ENCODE measurements around the gene PGM2L1. TPM values are rescaled to one million over a fixed set of nuclear protein-coding genes. Genes with fewer than 3 reads are reported as not detected.

Gene PGM2L1
- total RNA-seq, 1 experiment from 2014 or later = 33.1 TPM

DNA sequence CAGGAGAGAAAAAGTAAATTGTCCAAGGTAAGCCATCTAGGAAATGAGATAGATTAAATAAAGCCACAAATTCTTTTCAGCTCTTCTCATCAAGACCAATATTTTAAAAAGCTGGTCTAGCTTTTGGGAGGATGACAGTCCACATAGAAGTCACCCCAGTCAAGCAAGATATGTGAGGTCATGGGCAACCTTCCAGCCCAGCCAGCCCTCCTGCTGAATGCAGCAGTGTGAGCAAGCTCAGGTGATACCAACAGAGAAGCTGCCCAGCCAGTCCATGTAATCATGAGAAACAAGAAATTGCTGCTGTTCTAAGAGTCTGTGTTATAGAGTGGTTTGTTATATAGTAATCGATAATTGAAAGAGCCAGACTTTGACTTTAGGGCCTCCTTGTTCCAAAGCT lies 40.4 kb upstream of the PGM2L1 start:
- peaks cover 13% of the 10 kb centered on the region for H3K4me1 ChIP-seq (ENCODE audit: control insufficient read depth, insufficient read depth, low read length)
- no peaks in the 10 kb centered on the region; the same call in 1 of the 2 replicates for H3K27me3 ChIP-seq (ENCODE audit: control insufficient read depth, insufficient read depth, low read length)
- H3K27ac ChIP-seq (ENCODE audit: low read length) = no peak overlapping the region
- in situ Hi-C loops (cut with HindIII; ENCODE audit: low pct_unique_long_range_greater_than_20kb, low sequenced_read_pairs) (no loop called here), intact Hi-C loops (cut with micrococcal nuclease; ENCODE audit: unreplicated experiment) (no loop called here)
- H3K4me3 ChIP-seq (ENCODE audit: low read depth in 2 of 2, low read length in 2 of 2) = no peak overlapping the region
- ChIA-PET CTCF (no interaction called here), POLR2A (no interaction called here)
- ATAC-seq (no peak), DNase-seq (ENCODE audit: low read depth, low spot score) (no peak)
- no peaks in the 10 kb centered on the region for H3K9me3 ChIP-seq (ENCODE audit: control insufficient read depth, insufficient read depth, low read depth, low read length)
- TF ChIP-seq POLR2AphosphoS5 (IDR thresholded peaks at IDR 0.05; ENCODE audit: low read depth, low read length) (no peak), TCF7L2 (IDR thresholded peaks at IDR 0.05; ENCODE audit: low read depth, low read length) (no peak), SIN3A (IDR thresholded peaks at IDR 0.05; ENCODE audit: borderline replicate concordance, insufficient read depth, low read depth, low read length) (no peak)
- TF ChIP-seq, protein P1, sequence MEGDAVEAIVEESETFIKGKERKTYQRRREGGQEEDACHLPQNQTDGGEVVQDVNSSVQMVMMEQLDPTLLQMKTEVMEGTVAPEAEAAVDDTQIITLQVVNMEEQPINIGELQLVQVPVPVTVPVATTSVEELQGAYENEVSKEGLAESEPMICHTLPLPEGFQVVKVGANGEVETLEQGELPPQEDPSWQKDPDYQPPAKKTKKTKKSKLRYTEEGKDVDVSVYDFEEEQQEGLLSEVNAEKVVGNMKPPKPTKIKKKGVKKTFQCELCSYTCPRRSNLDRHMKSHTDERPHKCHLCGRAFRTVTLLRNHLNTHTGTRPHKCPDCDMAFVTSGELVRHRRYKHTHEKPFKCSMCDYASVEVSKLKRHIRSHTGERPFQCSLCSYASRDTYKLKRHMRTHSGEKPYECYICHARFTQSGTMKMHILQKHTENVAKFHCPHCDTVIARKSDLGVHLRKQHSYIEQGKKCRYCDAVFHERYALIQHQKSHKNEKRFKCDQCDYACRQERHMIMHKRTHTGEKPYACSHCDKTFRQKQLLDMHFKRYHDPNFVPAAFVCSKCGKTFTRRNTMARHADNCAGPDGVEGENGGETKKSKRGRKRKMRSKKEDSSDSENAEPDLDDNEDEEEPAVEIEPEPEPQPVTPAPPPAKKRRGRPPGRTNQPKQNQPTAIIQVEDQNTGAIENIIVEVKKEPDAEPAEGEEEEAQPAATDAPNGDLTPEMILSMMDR (IDR thresholded peaks at IDR 0.05) = no peak
- no peaks in the 10 kb centered on the region for H3K36me3 ChIP-seq (ENCODE audit: control insufficient read depth, insufficient read depth, low read length)
- no TSS peak for BruUV-seq (replicated peaks)

DNA sequence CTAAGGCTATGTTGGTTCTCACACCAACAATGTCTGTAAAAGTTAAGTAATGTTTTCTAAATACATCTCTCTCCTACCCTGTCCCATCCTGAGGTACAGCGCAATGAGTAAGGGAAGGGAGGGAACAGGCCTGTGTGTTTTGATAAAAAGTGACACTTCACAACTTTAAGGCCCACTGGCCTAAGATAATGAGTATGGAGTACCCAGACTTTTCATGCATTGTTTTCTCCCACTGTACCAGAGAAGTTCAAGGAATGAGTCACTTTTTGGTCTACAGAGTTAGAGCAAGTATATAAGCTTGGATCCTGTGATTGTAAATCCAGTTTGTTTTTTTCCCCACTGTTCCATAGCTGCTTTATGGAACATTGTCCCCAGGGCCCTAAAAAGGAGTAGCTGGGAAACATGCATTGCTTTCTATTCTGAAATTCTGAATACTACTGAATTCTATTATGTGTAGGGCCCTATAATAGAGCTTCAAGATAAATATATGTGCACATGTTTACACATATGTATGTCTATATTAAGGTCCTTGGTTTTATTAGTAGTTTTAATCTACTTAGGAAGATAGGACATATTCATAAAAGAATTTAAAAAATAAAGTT lies 39.3 kb upstream of the PGM2L1 start:
- H3K27me3 ChIP-seq (ENCODE audit: control insufficient read depth, insufficient read depth, low read length) = no peaks in the 10 kb centered on the region; the same call in 1 of the 2 replicates
- ATAC-seq (no peak), DNase-seq (ENCODE audit: low read depth, low spot score) (no peak)
- H3K36me3 ChIP-seq (ENCODE audit: control insufficient read depth, insufficient read depth, low read length) = no peaks in the 10 kb centered on the region
- peaks cover 2% of the 10 kb centered on the region; the same call in 1 of the 2 replicates for H3K4me1 ChIP-seq (ENCODE audit: control insufficient read depth, insufficient read depth, low read length)
- no TSS peak for BruUV-seq (replicated peaks)
- H3K4me3 ChIP-seq (ENCODE audit: low read depth in 2 of 2, low read length in 2 of 2) = no peak overlapping the region
- ChIA-PET CTCF (interaction anchor here (1.1 kb wide), 1 partner anchor 48 kb away, joined by 3 read pairs; no protein-coding TSS in a partner anchor), POLR2A (interaction anchor here (0.5 to 0.6 kb wide), 3 partner anchors 29 to 1183 kb away, joined by 3 to 4 read pairs (median 3); partner anchors contain the start of gene PGM2L1)
- no peak overlapping the region for H3K27ac ChIP-seq (ENCODE audit: low read length)
- H3K9me3 ChIP-seq (ENCODE audit: control insufficient read depth, insufficient read depth, low read depth, low read length) = no peaks in the 10 kb centered on the region
- intact Hi-C loops (cut with micrococcal nuclease; ENCODE audit: unreplicated experiment) (no loop called here), in situ Hi-C loops (cut with HindIII; ENCODE audit: low pct_unique_long_range_greater_than_20kb, low sequenced_read_pairs) (no loop called here)
- TF ChIP-seq, protein P2, sequence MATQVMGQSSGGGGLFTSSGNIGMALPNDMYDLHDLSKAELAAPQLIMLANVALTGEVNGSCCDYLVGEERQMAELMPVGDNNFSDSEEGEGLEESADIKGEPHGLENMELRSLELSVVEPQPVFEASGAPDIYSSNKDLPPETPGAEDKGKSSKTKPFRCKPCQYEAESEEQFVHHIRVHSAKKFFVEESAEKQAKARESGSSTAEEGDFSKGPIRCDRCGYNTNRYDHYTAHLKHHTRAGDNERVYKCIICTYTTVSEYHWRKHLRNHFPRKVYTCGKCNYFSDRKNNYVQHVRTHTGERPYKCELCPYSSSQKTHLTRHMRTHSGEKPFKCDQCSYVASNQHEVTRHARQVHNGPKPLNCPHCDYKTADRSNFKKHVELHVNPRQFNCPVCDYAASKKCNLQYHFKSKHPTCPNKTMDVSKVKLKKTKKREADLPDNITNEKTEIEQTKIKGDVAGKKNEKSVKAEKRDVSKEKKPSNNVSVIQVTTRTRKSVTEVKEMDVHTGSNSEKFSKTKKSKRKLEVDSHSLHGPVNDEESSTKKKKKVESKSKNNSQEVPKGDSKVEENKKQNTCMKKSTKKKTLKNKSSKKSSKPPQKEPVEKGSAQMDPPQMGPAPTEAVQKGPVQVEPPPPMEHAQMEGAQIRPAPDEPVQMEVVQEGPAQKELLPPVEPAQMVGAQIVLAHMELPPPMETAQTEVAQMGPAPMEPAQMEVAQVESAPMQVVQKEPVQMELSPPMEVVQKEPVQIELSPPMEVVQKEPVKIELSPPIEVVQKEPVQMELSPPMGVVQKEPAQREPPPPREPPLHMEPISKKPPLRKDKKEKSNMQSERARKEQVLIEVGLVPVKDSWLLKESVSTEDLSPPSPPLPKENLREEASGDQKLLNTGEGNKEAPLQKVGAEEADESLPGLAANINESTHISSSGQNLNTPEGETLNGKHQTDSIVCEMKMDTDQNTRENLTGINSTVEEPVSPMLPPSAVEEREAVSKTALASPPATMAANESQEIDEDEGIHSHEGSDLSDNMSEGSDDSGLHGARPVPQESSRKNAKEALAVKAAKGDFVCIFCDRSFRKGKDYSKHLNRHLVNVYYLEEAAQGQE (IDR thresholded peaks at IDR 0.05; ENCODE audit: insufficient read depth in 1 of 2, low read depth in 2 of 2, low read length in 1 of 2) = no peak
- TF ChIP-seq SIN3A (IDR thresholded peaks at IDR 0.05; ENCODE audit: borderline replicate concordance, insufficient read depth, low read depth, low read length) (no peak), POLR2AphosphoS5 (IDR thresholded peaks at IDR 0.05; ENCODE audit: low read depth, low read length) (no peak), TCF7L2 (IDR thresholded peaks at IDR 0.05; ENCODE audit: low read depth, low read length) (no peak)
- TF ChIP-seq, protein P1 (IDR thresholded peaks at IDR 0.05) = no peak
